Smooth muscle cell of the pulmonary artery (primary cell): Measurements from ENCODE around the gene LCN15. TPM values are rescaled to one million over a fixed set of nuclear protein-coding genes. Genes with fewer than 3 reads are reported as not detected.

Experiments
- total RNA-seq: library from RNA; depleted of rRNA; stranded (reverse); fragments of >200 nt; gene quantifications from 2 replicates; pipeline ENCODE4 v1.2.3, GENCODE V29; 2014

Gene LCN15, protein sequence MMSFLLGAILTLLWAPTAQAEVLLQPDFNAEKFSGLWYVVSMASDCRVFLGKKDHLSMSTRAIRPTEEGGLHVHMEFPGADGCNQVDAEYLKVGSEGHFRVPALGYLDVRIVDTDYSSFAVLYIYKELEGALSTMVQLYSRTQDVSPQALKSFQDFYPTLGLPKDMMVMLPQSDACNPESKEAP
- total RNA-seq: not detected in 2 replicates

DNA sequence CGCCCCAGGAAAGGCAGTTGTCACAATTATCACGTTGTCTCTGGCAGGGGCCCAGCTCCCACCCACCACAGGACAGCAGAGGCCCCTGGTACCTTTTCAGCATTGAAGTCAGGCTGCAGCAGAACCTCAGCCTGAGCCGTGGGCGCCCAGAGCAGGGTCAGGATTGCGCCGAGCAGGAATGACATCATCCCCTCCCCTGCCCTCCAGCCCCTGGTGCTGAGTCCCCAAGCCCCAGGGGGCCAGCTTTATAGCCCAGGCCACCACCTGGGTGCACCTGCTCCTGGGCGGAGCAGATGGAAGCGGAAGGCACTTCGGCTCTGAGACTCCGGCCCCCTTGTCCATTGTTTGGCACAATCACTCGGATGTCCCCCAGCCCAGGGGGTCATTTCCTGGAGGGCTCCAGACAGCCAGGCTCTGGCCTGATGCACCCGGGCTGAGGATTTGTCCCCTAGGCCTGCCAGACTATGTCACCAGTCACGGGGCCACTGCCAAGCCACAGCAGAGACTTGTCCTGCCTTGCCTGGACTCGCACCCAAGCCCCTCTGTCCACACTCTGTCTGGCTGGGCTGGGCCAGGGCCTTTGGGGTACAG, at the start of gene LCN15:
Gene LCN15, minus strand, starts transcription at position 218 of the 591 bp plus-strand sequence. Its CDS starts 30 bp downstream, at position 188.

DNA sequence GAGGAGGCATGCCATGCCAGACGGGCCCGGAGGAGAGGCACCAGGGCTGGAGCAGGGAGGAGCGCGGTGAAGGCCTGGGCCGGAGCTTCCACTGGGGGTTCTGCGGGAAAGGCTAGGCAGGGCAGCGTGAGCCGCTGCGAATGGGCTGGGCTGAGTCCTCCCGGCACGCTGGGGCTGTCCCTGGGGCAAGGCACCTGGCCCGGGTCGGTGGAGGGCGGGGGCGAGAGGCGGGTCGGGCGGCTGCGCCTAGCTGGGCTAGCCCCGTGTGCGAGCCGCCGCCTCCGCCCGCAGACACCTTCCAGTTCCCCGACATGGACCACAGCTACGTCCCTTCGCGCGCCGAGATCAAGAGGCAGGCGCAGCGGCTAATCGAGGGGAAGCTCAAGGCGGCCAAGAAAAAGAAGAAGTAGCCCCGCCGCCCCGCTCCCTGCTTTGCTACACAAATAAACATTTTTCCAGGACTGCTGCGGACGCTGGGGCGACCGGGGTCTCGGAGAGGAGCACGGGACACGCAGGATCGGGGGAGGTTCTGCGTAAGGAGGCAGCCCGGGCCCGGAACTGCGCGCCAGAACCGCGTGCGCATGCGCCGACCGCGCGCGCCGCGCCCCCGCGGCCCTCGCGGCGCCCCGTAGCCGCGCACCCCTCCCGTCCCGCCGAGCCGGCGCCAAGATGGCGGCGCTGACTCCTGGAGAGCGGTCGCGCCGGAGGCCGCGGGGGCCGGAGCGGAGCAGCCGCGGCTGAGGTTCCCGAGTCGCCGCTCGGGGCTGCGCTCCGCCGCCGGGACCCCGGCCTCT, 43.2 kb upstream of the LCN15 start, which contains the start of gene RABL6:
Gene RABL6, plus strand, starts transcription at position 668 of the 794 bp plus-strand sequence. CDS start 249 bp downstream, outside the sequence.

DNA sequence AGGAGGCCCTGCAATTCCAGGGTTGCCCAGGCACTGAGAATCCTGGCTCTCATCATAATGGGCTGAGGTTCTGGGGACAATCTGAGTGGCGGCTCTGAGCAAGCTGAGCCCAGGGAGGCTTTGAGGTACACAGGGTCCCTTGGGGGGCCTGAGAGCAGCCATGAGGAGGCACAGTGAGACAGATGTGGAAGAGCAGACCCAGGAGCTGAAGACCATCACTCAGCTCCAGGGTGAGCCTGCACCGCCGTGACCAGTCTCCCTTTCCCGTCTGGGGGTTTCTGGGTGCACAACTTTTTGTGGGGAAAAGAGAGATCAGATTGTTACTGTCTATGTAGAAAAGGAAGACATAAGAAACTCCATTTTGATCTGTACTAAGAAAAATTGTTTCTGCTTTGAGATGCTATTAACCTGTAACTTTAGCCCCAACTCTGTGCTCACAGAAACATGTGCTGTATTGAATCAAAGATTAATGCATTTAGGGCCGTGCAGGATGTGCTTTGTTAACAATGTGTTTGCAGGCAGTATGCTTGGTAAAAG, 32.0 kb upstream of the LCN15 start, which contains the start of gene CCDC183:
Gene CCDC183, plus strand, starts transcription at position 101 of the 537 bp plus-strand sequence. Its CDS starts 60 bp downstream, at position 161.

DNA sequence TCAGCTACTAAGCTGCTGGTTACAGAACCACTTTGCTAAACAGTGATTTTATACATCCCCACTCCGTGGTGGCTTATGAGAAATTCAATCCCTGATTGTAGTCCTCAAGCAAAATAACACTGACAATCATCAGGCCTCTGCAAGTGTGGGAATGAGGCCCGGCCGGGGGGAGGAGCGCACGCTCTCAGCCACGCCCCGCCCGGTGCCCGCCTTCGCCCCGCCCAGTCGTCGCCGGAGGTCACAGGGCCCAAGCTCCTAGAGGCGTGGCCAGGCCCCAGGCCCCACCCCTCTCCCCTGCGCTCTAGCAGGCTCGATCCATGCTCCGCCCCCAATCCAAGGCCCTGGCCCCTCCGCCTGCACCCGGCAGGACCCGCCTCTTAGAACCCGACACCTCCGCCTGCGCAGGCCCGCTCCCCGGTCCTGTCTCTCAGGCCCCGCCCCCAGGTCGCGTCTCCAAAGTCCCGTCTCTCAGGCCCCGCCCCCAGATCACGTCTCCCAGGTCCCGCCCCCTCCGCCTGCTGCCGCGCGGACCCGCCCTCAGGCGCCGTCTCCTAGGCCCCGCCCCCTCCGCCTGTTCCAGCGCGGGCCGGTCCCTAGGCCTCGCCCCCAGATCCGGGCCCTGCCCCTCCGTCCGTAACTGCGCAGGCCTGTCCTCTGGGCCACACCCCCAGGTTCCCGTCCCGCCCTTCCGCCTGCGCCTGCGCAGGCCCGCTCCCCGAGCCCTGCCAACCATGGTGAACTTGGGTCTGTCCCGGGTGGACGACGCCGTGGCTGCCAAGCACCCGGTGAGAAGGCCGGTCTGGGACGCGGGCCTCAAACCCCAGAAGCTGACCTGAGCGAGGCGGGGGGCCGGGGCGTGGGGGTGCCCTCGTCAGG, 26.6 kb upstream of the LCN15 start, which contains the start of gene TMEM141:
Gene TMEM141, plus strand, starts transcription at position 705 of the 876 bp plus-strand sequence. Its CDS starts 27 bp downstream, at position 732.

DNA sequence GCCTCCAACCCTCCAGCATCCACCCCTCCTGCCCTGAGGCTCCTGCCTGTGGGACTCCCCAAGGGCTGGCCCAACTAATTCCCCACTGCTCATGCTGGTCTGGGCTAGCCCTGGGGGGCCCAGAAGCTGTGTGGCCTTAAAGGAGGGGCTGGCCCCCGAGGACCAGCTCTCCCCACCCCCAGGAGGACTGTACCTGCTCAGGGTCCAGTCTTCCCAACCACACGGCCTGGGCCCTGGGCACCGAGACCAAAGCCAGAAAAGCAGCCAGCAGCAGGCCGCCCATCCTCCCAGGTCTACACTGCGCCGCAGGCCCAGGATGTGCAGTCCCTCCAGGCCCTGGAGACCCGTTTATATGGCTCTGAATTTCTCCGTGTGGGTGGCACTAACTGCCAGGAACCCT, 16.1 kb downstream of the LCN15 start, which contains the start of gene LCN6:
Gene LCN6, minus strand, starts transcription at position 325 of the 400 bp plus-strand sequence. Its CDS starts 42 bp downstream, at position 283.

DNA sequence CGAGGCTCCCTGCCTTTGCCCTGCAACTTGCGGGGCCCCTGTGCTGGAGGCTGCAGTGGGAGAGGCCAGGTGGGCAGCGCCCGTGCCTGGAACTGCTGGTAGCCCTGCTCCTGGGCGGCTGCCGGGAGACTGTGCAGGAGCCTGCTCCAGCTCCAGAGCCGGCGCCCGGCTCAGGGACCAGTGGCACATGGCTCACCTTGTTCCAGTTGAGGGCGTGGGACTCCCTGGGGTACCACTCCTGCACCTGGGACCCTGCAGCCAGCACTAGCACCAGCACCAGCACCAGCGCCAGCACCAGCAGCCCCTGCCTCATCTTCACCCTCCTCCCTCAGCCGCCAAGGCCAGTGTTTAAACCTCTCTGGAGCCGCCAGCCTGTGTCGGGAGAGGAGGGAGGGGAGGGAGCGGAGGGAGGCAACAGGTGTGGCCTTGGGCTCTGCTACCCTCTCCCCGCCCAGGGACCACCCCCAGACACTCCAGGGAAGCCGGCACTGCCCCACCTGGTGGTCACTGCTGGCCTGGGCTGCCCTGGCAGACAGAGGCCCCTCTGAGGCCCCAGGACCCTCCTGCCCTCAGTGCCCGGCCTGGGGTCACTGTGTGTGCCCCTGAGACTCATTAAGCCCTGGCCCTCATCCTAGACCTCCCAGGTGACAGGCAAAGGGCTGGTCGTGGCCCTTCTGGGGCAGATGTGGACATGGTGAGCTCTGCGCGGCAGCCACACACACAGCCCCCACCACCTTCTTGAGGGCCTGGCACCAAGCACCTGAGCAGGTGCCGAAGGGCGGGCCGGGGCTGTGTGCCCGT, 21.5 kb downstream of the LCN15 start, which contains the start of gene LCN10:
Gene LCN10, minus strand, starts transcription at position 350 of the 801 bp plus-strand sequence. Its CDS starts 37 bp downstream, at position 313.

DNA sequence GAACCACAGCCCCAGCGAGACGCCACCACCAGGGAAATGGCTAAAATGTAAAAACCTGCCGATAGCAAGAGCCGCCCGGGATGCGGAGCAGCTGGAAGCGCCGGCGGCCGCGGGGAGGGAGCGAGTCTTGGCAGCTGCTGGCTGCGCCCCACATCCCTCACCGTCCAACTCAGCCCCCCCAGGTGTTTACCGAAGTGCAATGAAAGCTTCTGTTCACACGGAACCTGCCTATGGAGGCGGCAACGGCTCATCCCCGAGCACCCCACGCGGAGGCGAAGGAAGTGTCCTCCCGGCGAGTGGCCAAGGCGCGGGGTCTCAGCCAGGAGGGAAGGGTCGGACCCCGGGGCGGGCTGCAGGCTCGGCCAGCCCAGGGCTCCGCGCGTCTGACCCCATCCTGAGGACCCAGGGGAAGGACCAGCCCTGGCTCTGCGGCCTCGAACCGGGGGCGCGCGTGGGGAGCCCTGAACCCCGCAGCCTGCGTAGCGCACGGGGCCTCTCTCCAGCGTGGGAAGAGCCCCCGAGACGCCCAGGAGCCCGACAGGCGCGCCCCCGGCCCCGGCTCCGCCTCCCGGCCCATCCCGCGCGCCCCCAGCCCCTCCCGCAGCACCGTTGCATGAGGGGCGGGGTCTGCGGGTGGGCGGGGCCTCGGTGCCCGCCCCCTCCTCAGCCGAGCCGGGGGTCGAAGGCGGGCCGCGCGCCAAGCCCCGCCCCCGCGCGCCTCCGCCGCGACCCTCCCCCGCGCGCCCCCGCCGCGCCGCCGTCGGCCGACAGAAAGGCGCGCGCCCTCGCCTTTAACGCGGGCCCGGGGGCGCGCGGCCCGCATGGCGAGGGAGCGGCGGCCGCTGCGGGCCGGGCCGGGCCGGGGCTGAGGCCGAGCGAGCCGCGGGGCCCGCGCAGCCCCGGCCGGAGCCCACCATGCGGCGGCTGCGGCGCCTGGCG, 52.3 kb downstream of the LCN15 start, which contains the start of gene DIPK1B:
Gene DIPK1B, plus strand, starts transcription at position 822 of the 939 bp plus-strand sequence. Its CDS starts 94 bp downstream, at position 916.

Other genes with a start within 250 kb of the LCN15 start
- gene NOTCH1, start 218.5 kb downstream of the LCN15 start, total RNA-seq: 34.2 and 36.9 TPM in 2 replicates
- gene EGFL7, start 101.6 kb downstream of the LCN15 start, total RNA-seq: 28.3 and 40.9 TPM in 2 replicates
- gene AGPAT2, start 77.1 kb downstream of the LCN15 start, total RNA-seq: 42.9 and 46.8 TPM in 2 replicates
- 2.9 and 3.8 TPM in 2 replicates for gene DIPK1B, start 51.9 kb downstream of the LCN15 start, total RNA-seq
- gene LCN10, start 21.6 kb downstream of the LCN15 start, total RNA-seq: 0.33 TPM in 1 of 2 replicates, not detected in the other
- gene LCN6, start 16.0 kb downstream of the LCN15 start, total RNA-seq: not detected in 2 replicates
- gene LCN8, start 6.3 kb downstream of the LCN15 start, total RNA-seq: not detected in 2 replicates
- 38.7 and 42.2 TPM in 2 replicates for gene TMEM141, start 26.8 kb upstream of the LCN15 start, total RNA-seq
- 0.52 and 0.89 TPM in 2 replicates for gene CCDC183, start 31.8 kb upstream of the LCN15 start, total RNA-seq
- 49.9 and 65.1 TPM in 2 replicates for gene RABL6, start 43.4 kb upstream of the LCN15 start, total RNA-seq
- gene AJM1, start 78.0 kb upstream of the LCN15 start, total RNA-seq: 3.6 and 4.0 TPM in 2 replicates
- 138 and 150 TPM in 2 replicates for gene PHPT1, start 84.9 kb upstream of the LCN15 start, total RNA-seq
- 4.6 and 6.5 TPM in 2 replicates for gene MAMDC4, start 87.8 kb upstream of the LCN15 start, total RNA-seq
- 170 and 198 TPM in 2 replicates for gene EDF1, start 101.8 kb upstream of the LCN15 start, total RNA-seq
- 14.4 and 18.5 TPM in 2 replicates for gene TRAF2, start 122.0 kb upstream of the LCN15 start, total RNA-seq
- 164 and 216 TPM in 2 replicates for gene FBXW5, start 180.2 kb upstream of the LCN15 start, total RNA-seq
- gene C8G, start 180.7 kb upstream of the LCN15 start, total RNA-seq: 0.72 and 0.79 TPM in 2 replicates
- 0.20 TPM in 1 of 2 replicates, not detected in the other for gene LCN12, start 187.8 kb upstream of the LCN15 start, total RNA-seq
- 11.1 and 66.1 TPM in 2 replicates for gene PTGDS, start 213.0 kb upstream of the LCN15 start, total RNA-seq
- 0.50 and 1.1 TPM in 2 replicates for gene LCNL1, start 218.5 kb upstream of the LCN15 start, total RNA-seq
- 8.0 and 11.2 TPM in 2 replicates for gene PAXX, start 227.9 kb upstream of the LCN15 start, total RNA-seq
- gene CLIC3, start 232.1 kb upstream of the LCN15 start, total RNA-seq: 2.0 and 2.9 TPM in 2 replicates